HS-5 (cell line): Measurements from ENCODE around the gene TTLL1.
"Not testable (repeated sequence)": the region's sequence is repeated elsewhere in the genome, so short reads cannot be mapped to it uniquely, and the experiment has no call there.

Source experiments
- DNase-seq: peaks from one replicate; pipeline ENCODE4 v3.0.0-alpha.2; 2012; ENCODE audit warnings: low read depth

The TTLL1 gene

DNA sequence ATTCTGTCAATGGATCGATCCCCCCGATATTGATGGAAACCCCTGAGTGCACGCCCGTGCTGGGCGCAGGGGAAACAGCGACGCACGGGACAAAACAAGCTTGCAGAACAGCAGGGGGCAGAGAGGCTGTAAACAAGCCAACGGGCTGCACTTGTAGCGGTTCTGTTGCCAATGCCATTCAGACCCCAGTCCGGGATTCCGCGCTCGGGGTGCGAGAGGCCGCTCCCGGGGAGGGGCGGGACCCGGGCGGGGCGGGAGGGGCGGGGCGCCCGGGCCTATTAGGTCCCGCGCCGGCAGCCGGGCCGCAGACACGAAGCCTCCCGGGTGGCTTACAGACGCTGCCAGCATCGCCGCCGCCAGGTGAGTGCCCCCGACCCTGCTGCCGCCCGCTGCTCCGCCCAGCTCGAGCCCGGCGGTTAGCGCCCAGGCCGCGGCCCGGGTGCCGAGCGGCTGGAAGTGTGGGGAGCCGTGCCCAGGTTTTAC is 21.3 kb upstream of the TTLL1 start, which contains the start of gene BIK:
Gene BIK, plus strand, starts transcription at position 307 of the 483 bp plus-strand sequence. CDS start 13,273 bp downstream, outside the sequence.
- no peak for DNase-seq

DNA sequence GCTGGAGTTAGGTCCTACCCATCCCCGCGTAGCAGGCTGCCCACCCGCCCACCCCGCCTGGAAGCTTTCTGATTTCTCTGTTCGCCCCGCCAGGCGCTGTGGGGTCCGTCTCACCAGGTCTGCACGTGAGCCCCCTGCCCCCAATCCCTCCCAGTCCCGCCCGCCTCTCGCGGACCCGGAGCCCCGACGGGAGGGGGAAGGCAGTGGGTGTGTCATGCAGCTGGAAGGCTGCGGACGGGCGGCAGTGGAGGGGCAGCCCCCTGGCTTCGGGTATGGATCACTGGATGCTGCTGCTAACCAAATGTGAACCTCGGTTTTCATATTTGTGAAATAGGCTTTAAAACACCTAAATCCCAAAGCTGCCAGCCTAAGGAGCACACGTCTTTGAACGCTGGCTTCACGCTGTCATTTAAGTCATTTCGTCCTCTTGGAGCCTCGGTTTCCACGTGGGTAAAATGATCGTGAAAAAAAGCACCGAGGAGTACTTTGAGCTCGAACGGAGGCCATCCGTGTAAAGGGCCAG is 20.8 kb upstream of the TTLL1 start:
- no peak for DNase-seq

DNA sequence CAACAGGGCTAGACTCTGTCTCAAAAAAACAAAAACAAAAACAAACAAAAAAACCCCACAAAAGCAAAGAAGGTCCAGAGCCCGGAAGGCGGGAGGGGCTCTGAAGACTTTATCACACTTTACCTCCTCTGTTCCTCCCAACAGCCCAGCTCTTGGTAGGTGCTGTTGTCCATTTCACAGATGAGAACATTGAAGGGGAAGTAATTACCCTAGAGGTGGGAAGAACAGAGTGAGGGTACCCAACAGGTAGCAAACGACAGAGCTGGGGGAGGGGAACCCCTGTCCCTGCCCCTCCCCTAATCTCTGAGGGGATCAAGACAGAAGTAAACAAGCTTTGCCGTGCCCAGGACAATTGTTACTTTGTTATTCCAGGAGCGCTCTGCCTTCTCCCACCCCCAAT is 20.3 kb upstream of the TTLL1 start:
- no peak for DNase-seq

GRCh38 chr22:43106302-43106701 is 17.1 kb upstream of the TTLL1 start:
- DNase-seq = no peak

DNA sequence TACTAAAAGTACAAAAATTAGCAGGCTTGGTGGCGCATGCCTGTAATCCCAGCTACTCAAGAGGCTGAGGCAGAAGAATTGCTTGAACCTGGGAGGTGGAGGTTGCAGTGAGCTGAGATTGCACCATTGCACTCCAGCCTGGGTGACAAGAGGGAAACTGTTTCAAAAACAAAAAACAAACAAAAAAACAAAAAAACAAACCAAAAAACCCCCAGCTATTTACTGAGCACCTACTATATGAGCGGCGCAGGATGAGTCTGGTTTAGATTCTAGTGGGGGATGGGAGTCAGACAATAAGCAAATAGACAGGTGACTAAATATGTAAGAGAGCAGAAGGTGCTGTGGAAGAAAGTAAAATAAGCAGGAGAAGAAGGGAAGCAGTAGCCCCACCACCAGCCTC is 15.8 kb upstream of the TTLL1 start:
- DNase-seq = not testable (repeated sequence)

DNA sequence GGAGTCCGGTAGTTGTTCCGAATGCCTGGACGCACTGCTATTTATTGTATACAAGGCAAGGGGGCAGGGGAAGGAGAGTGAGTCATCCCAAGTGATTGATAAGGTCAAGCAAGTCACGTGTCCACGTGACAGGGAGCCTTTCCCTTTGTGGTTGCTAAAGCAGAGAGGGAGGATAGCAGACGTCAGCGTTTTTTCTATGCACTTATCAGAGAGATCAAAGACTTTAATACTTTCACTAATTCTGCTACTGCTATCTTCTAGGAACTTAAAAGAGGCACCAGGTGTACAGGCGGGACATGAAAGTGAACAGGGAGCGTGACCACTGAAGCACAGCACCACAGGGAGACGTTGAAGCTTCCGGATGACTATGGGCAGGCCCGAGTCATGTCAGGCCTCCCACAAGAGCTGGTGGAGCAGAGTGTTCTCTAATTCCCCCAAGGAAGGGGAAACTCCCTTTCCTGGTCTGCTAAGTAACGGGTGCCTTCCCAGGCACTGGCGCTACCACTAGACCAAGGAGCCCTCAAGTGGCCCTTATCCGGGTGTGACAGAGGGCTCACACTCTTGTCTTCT is 14.9 kb upstream of the TTLL1 start:
- not testable (repeated sequence) for DNase-seq

DNA sequence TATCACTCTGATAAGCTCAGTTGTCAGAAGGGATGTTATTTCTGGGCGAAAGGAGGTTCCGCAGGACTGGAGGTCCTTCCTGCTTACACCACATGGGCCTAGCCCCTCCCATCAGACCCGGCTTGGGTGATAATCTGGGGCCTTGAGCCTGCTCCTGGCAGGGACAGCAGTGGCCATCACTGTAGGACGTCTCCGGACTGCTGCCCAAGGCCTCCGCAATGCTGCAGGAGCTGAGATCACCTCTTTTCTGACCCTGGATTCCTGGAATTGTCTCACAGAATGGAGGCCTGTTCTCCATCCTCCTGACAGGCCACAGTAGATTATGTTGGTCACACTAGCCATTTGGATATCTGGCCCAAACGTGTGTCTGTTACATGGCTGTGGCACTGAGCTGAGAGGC is 12.1 kb upstream of the TTLL1 start:
- no peak for DNase-seq

DNA sequence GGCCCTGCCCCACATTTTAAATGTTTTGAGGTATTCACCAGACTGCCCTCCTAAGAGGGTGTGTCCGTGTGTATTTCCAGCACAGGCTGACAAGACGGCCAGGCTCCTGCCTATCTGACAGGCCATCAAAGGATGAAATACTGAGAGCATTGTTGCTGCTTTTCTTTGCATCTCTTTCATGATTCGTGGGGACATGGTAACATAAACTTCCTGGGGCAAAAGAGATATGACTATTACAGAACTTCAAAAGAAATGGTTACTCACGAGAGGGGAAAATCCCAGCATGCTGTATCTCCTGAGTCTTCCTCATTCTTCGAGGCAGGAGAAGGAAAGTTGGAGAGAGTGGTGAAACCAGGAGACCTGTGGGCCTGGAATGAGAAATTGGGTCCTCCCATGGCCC is 11.0 kb upstream of the TTLL1 start:
- no peak for DNase-seq

DNA sequence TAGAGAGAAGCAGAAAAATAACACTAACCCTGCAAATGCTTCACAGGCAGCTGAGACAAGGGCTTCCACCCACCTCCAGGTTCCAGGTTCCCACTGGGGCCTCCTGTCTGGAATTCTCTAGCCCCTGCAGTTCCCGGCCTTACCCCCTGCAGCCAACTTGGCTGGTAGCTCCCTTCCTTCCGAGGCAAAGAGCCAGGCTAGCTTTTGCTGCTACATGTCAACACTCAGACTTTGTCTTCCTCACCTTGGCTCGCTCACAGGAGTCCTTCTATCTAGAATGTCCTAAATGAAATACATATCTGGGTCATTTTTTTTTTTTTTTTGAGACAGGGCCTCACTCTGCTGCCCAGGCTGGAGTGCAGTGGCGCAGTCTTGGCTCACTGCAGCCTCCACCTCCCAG is 9.9 kb upstream of the TTLL1 start:
- DNase-seq = no peak

DNA sequence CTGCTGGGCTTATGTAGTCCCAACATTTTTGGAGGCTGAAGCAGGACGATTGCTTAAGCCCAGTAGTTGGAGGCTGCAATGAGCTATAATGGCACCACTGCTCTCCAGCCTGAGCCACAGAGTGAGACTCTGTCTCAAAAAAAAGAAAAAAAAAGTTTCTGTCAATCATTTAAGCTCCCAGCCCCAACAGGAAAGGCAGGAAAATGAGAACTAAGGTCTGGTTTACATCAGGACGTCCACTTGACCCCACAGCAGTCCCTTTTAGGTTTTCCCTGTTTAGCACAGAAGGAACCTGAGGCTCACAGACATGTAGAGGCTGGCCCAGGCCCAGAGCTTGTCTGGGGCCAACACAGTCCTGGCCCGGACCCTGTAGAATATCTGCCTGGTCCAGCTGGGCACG is 9.2 kb upstream of the TTLL1 start:
- DNase-seq = no peak

GRCh38 chr22:43096420-43096819 is 7.2 kb upstream of the TTLL1 start:
- no peak for DNase-seq

GRCh38 chr22:43094551-43094950 is 5.4 kb upstream of the TTLL1 start:
- DNase-seq = no peak

DNA sequence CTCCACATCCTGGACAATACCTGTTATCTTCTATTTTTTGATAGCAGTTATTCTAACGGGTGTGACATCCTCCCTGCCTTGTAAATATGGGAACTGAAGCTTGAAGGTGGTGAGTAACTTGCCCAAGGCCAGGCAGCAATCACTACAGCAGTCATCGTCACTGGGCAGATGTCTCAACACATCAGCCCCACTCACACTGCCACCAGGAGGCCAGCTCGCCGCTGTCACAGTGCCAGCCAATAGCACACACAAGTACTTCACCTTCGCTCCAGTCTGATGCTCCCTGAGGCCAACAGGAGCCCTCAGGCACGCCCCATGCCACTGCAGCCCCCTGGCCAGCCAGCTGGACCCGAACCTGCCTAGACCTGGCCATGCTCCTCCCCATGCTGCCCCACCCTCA is 4.9 kb upstream of the TTLL1 start:
- DNase-seq = no peak

- no peak for DNase-seq
These were observed 2.9 kb upstream of the TTLL1 start for GRCh38 chr22:43092085-43092484.

- peak; percentile 72 for DNase-seq
These were observed 1.1 kb upstream of the TTLL1 start for GRCh38 chr22:43090130-43090789.

GRCh38 chr22:43088627-43088983 is 586 bp downstream of the TTLL1 start:
- no peak for DNase-seq

- no peak for DNase-seq
These were observed 3.3 kb downstream of the TTLL1 start for GRCh38 chr22:43085658-43086606.

DNA sequence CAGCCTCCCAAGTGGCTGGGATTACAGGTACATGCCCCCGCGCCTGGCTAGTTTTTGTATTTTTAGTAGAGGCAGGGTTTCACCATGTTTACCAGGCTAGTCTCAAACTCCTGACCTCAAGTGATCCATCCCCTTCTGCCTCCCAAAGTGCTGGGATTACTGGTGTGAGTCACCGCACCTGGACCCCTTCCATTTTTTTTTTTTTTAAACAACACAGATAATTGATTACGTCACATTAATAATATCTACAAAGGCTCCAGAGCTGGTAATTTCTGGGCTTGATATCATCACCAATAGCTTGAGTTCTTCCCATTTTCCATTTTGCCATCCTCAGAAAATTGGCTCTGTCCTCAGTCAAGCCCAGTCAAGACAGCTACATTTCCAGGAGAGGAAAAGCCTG is 7.2 kb downstream of the TTLL1 start:
- DNase-seq = no peak

GRCh38 chr22:43080616-43081015 is 8.6 kb downstream of the TTLL1 start:
- no peak for DNase-seq

GRCh38 chr22:43079742-43080141 is 9.4 kb downstream of the TTLL1 start:
- DNase-seq = no peak

DNA sequence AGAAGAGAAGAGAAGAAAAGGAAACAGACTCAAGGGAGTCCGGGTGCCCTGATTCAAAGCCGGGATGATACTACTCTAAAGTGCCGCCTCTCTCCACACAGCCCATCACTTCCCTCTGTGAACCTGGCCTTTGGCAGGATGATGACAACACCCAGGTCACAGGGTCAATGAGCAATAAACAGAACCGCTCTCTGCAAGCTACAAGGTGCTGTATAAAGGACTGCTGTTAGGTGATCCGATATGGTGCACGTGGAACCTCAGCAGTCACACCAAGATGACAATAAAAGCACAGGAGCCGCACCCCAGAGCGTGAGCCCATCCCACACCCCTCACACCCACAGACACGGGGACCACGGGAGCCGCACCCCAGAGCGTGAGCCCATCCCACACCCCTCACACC is 10.7 kb downstream of the TTLL1 start:
- no peak for DNase-seq

GRCh38 chr22:43077121-43077877 is 11.9 kb downstream of the TTLL1 start:
- DNase-seq = no peak
